Sigmoid colon (tissue), 7 donors: Measurements from ENCODE around the gene MATCAP1. TPM values are rescaled to one million over a fixed set of nuclear protein-coding genes. Genes with fewer than 3 reads are reported as not detected.
A peak's percentile ranks its signal among the peaks of the same experiment; 100 is the strongest.

Experiments used
- DNase-seq: peaks from one replicate; pipeline ENCODE4 v3.0.0-alpha.2; 2019
- H3K27ac ChIP-seq, 4 donors: fragments of 200-600 bp; sonication (generic); one replicate each; pipeline ENCODE4 v1.5.1; 2016 to 2019; ENCODE audit warnings: mild to moderate bottlenecking in 1 of 4
- H3K27me3 ChIP-seq, 3 donors: fragments of 200-600 bp; sonication (generic); one replicate each; pipeline ENCODE4 v1.5.1; 2019; ENCODE audit warnings: mild to moderate bottlenecking in 1 of 3
- H3K36me3 ChIP-seq, 4 donors: fragments of 200-600 bp; sonication (generic); one replicate each; pipeline ENCODE4 v1.5.1; 2016 to 2019
- H3K4me1 ChIP-seq, 4 donors: fragments of 200-600 bp; sonication (generic); one replicate each; pipeline ENCODE4 v1.5.1; 2017 to 2019
- H3K4me3 ChIP-seq, 4 donors: fragments of 200-600 bp; sonication (generic); one replicate each; pipeline ENCODE4 v1.5.1; 2017 to 2019; ENCODE audit warnings: mild to moderate bottlenecking in 2 of 4, moderate library complexity in 1 of 4
- H3K9me3 ChIP-seq, 4 donors: fragments of 200-600 bp in 3 of 4; sonication (generic) in 3 of 4; one replicate each; pipeline versions ENCODE4 v1.5.1 to v1.6.1; 2013 to 2019
- CTCF ChIP-seq, 4 experiments: fragments of 450-650 bp in 3 of 4; fragments of 200-600 bp in 1 of 4; IDR thresholded peaks; one replicate each; pipeline ENCODE4 v1.5.1; 2016 to 2019; ENCODE audit warnings: antibody characterized with exemption in 4 of 4, mild to moderate bottlenecking in 3 of 4, moderate library complexity in 2 of 4
- EP300 ChIP-seq, 4 donors: sonication (generic); formaldehyde crosslinking; IDR thresholded peaks; one replicate each; pipeline ENCODE4 v1.6.1; 2017; ENCODE audit warnings: antibody characterized with exemption in 4 of 4
- POLR2A ChIP-seq, 2 donors: fragments of 450-650 bp; IDR thresholded peaks; one replicate each; pipeline ENCODE4 v1.6.1; 2016; ENCODE audit warnings: antibody characterized with exemption in 2 of 2, mild to moderate bottlenecking in 2 of 2, moderate library complexity in 2 of 2
- POLR2AphosphoS5 ChIP-seq, 4 donors: sonication (generic); formaldehyde crosslinking; IDR thresholded peaks; one replicate each; pipeline ENCODE4 v1.6.1; 2017; ENCODE audit warnings: antibody characterized with exemption in 4 of 4
- WGBS, 2 donors: extraction: QIAGEN DNeasy Blood & Tissue Kit; methylation state at CpG; one replicate each; pipeline ENCODE4 v1.1.7; 2013; 5-methylcytosine and 5-hydroxymethylcytosine counted together
- intact Hi-C: fragments of 100-400 bp; cut with DNase I; formaldehyde crosslinking; loops from one replicate; pipeline ENCODE4 v1.15.1; 2023
- polyA plus RNA-seq, 3 donors: library from polyadenylated mRNA; stranded (reverse); fragments of 200-250 nt; gene quantifications; one replicate each; pipeline ENCODE4 v1.2.3, GENCODE V29; 2013
- total RNA-seq, 4 donors: library from RNA; depleted of rRNA; stranded (reverse); fragments of >200 nt; gene quantifications; one replicate each; pipeline ENCODE4 v1.1.0, GENCODE V29; 2016
- donor health status: healthy with polysubstance abuse.
- donor health status: Bipolar disorder and iron deficiency.
- donor health status: healthy.

MATCAP1 gene
- total and polyA plus RNA-seq, 7 donors = 3.0 to 30.3 (median 9.4) TPM

DNA sequence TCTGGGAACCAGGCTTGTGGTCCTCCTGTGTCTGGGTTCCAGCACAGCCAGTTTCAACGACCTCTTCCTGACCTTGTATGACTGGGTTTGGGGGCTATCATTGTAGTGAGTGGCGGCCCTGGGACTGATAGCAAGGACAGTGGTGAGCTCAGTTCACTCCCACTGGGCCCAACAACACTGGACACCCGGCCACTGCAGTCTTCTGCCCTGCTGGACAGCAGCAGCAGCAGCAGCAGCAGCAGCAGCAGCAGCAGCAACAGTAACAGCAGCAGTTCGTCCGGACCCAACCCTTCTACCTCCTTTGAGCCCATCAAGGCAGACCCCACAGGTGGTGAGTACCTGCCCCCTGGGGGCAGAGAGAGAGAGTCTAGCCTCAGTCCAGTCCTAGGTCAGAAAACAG, 11.9 kb upstream of the MATCAP1 start:
- WGBS, 2 donors = 84 to 92% methylated on average over 5 of the region's 5 CpGs
- Histone ChIP-seq H3K36me3 (peaks cover 33 to 53% (median 42%) of the 10 kb centered on the region in 4 donors), H3K27ac (no peak overlapping the region), H3K9me3 (no peaks in the 10 kb centered on the region), H3K27me3 (no peaks in the 10 kb centered on the region), H3K4me3 (no peak overlapping the region), H3K4me1 (peaks cover 1 to 38% (median 35%) of the 10 kb centered on the region in 4 donors)
- no peak for DNase-seq
- no peak for TF ChIP-seq POLR2A (IDR thresholded peaks at IDR 0.05)
- intact Hi-C loops = no loop called here

GRCh38 chr16:67194260-67194659, 10.5 kb upstream of the MATCAP1 start:
- H3K27me3 ChIP-seq = no peaks in the 10 kb centered on the region
- WGBS, 2 donors = 81 to 91% methylated on average over 6 of the region's 6 CpGs
- no peak overlapping the region for H3K4me3 ChIP-seq
- no peak for DNase-seq
- no peaks in the 10 kb centered on the region for H3K9me3 ChIP-seq
- intact Hi-C loops = no loop called here
- no peak overlapping the region for H3K27ac ChIP-seq
- peaks cover 1 to 34% (median 31%) of the 10 kb centered on the region in 4 donors for H3K4me1 ChIP-seq
- peaks cover 33 to 53% (median 42%) of the 10 kb centered on the region in 4 donors for H3K36me3 ChIP-seq
- no peak for TF ChIP-seq EP300 (IDR thresholded peaks at IDR 0.05)
- TF ChIP-seq POLR2AphosphoS5 (IDR thresholded peaks at IDR 0.05) = no peak
- no peak for TF ChIP-seq POLR2A (IDR thresholded peaks at IDR 0.05)
- TF ChIP-seq CTCF (IDR thresholded peaks at IDR 0.05) = no peak

DNA sequence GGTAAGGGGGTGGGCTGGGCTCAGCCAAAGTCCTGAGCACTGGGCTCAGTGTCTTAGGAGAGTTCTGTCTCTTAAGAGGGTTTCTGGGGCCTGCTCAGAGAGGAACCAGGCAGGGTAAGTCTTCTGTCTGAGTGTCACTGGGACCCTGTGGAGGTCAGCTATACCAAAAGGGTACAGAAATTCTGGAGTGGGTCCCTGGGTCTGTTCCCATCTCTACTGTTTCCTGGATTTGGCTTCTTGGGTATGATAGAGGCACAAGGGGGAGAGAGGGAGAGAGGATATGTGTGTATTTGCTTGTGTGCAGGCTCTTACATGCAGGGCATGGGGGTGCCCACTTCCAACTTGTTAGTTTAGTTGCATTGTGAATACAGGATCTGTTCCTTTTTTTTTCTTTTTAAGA, 9.8 kb upstream of the MATCAP1 start:
- intact Hi-C loops = loop anchor here (2.0 kb wide), 1 partner anchor 33 kb away; the partner anchor contains the start of gene TMEM208
- H3K4me3 ChIP-seq = peak overlapping the region in 1 of 4 donors; percentile 92
- peaks cover 1 to 30% (median 27%) of the 10 kb centered on the region in 4 donors for H3K4me1 ChIP-seq
- no peaks in the 10 kb centered on the region for H3K27me3 ChIP-seq
- H3K27ac ChIP-seq = no peak overlapping the region
- TF ChIP-seq CTCF (IDR thresholded peaks at IDR 0.05) = no peak
- no peak for TF ChIP-seq POLR2A (IDR thresholded peaks at IDR 0.05)
- no peak for TF ChIP-seq POLR2AphosphoS5 (IDR thresholded peaks at IDR 0.05)
- no peak for DNase-seq
- H3K9me3 ChIP-seq = no peaks in the 10 kb centered on the region
- peaks cover 33 to 53% (median 42%) of the 10 kb centered on the region in 4 donors for H3K36me3 ChIP-seq

DNA sequence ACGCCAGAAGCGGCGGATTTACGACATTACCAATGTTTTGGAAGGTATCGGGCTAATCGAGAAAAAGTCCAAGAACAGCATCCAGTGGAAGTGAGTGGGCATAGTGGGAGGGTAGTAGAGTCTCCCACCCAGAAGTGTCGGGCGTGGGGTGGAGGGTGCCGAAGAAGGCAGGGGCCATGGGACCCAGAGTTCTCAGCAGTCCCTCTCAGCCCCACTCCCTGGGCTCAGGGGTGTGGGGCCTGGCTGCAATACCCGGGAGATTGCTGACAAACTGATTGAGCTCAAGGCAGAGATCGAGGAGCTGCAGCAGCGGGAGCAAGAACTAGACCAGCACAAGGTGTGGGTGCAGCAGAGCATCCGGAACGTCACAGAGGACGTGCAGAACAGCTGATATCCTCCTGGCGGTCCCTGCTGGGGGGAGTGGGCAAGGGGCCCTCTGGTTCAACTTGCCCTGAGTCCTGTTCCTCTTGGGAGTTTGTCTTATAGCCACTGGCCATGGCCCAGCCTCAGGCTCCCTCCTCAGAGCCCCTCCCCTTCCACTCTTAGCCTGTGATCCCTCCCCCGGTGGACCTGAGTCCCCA, 9.1 kb upstream of the MATCAP1 start:
- TF ChIP-seq CTCF (IDR thresholded peaks at IDR 0.05) = no peak
- peaks cover 33 to 47% (median 37%) of the 10 kb centered on the region in 4 donors for H3K36me3 ChIP-seq
- H3K4me1 ChIP-seq = peaks cover 1 to 27% (median 25%) of the 10 kb centered on the region in 4 donors
- 13 to 30% methylated on average over 17 of the region's 17 CpGs for WGBS, 2 donors
- intact Hi-C loops = loop anchor here (2.0 kb wide), 1 partner anchor 34 kb away; the partner anchor contains the start of gene TMEM208
- H3K27ac ChIP-seq = peak overlapping the region; percentile 72 to 79 (median 78)
- H3K9me3 ChIP-seq = no peaks in the 10 kb centered on the region
- H3K4me3 ChIP-seq = peak overlapping the region; percentile 83 to 93 (median 92)
- no peak for DNase-seq
- H3K27me3 ChIP-seq = no peaks in the 10 kb centered on the region

- intact Hi-C loops = loop anchor here (2.0 kb wide), 1 partner anchor 35 kb away; the partner anchor contains the start of gene TMEM208
- 0% methylated on average over 54 of the region's 54 CpGs for WGBS, 2 donors
These were observed 8.4 kb upstream of the MATCAP1 start, which contains the start of gene E2F4 for GRCh38 chr16:67191995-67192681. TSS of gene E2F4 (plus strand) at chr16:67192155. CDS start at chr16:67192228, 73 bp downstream.

More at GRCh38 chr16:67191995-67192681, 8.4 kb upstream of the MATCAP1 start, which contains the start of gene E2F4:
- TF ChIP-seq POLR2AphosphoS5 (IDR thresholded peaks at IDR 0.05) (peak; percentile 42 to 85 (median 81)), CTCF (IDR thresholded peaks at IDR 0.05) (no peak), EP300 (IDR thresholded peaks at IDR 0.05) (peak in 1 of 4 donors; percentile 33), POLR2A (IDR thresholded peaks at IDR 0.05) (no peak)
- Histone ChIP-seq H3K36me3 (peaks cover 28 to 40% (median 30%) of the 10 kb centered on the region in 4 donors), H3K4me3 (peak within 1 kb of the TSS; percentile 83 to 93 (median 92)), H3K9me3 (no peaks in the 10 kb centered on the region), H3K4me1 (peaks cover 1 to 27% (median 25%) of the 10 kb centered on the region in 4 donors), H3K27me3 (no peaks in the 10 kb centered on the region), H3K27ac (peak within 1 kb of the TSS; percentile 72 to 79 (median 78))
- peak; percentile 94 for DNase-seq
